ENCODE results near the gene PEA15.

PEA15 gene, protein sequence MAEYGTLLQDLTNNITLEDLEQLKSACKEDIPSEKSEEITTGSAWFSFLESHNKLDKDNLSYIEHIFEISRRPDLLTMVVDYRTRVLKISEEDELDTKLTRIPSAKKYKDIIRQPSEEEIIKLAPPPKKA

GRCh38 chr1:160205242-160206035 lies at the start of gene PEA15:
Gene PEA15, plus strand, starts transcription at chr1:160205384. Its CDS starts 6,161 bp downstream, at chr1:160211545.
- TF ChIP-seq, protein P1, sequence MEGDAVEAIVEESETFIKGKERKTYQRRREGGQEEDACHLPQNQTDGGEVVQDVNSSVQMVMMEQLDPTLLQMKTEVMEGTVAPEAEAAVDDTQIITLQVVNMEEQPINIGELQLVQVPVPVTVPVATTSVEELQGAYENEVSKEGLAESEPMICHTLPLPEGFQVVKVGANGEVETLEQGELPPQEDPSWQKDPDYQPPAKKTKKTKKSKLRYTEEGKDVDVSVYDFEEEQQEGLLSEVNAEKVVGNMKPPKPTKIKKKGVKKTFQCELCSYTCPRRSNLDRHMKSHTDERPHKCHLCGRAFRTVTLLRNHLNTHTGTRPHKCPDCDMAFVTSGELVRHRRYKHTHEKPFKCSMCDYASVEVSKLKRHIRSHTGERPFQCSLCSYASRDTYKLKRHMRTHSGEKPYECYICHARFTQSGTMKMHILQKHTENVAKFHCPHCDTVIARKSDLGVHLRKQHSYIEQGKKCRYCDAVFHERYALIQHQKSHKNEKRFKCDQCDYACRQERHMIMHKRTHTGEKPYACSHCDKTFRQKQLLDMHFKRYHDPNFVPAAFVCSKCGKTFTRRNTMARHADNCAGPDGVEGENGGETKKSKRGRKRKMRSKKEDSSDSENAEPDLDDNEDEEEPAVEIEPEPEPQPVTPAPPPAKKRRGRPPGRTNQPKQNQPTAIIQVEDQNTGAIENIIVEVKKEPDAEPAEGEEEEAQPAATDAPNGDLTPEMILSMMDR (conservative IDR thresholded peaks at IDR 0.05; ENCODE audit: low read depth, low read length) = no peak
- no peak for DNase-seq (ENCODE audit: low read depth)
- peak within 1 kb of the TSS; percentile 92 for H3K4me3 ChIP-seq (ENCODE audit: low read length)

DNA sequence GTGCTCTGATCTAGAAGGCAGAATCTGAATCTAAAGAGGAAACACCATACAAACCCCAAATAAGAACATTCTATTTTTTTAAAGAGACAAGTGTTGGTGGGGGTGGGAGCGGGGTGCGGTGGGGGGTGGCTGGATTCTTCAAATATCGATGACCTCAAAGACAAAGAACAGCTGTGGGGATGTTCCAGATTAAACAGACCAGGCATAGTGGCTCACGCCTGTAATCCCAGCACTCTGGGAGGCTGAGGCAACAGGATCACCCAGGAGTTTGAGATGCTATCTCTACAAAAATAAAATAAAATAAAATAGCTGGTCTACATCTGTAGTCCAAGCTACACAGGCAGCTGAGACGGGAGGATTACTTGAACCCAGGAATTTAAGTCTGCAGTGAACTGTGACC lies 48.8 kb upstream of the PEA15 start:
- no peak for DNase-seq (ENCODE audit: low read depth)
- no peak overlapping the region for H3K4me3 ChIP-seq (ENCODE audit: low read length)
- TF ChIP-seq, protein P1 (conservative IDR thresholded peaks at IDR 0.05; ENCODE audit: low read depth, low read length) = no peak

DNA sequence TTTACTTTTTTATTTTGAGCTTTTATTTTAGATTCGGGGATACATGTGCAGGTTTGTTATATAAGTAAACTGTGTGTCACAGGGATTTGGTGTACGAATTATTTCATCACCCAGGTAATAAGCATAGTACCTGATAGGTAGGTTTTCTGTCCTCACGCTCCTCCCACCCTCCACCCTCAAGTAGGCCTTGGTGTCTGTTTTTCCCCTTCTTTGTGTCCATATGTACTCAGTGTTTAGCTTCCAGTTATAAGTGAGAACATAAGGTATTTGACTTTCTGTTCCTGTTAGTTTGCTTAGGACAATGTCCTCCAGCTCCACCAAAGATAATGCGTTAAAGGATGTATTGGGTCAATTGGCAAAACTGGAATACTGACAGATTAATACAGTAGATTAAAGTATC lies 48.0 kb upstream of the PEA15 start:
- no peak for DNase-seq (ENCODE audit: low read depth)
- TF ChIP-seq, protein P1 (conservative IDR thresholded peaks at IDR 0.05; ENCODE audit: low read depth, low read length) = no peak
- no peak overlapping the region for H3K4me3 ChIP-seq (ENCODE audit: low read length)

DNA sequence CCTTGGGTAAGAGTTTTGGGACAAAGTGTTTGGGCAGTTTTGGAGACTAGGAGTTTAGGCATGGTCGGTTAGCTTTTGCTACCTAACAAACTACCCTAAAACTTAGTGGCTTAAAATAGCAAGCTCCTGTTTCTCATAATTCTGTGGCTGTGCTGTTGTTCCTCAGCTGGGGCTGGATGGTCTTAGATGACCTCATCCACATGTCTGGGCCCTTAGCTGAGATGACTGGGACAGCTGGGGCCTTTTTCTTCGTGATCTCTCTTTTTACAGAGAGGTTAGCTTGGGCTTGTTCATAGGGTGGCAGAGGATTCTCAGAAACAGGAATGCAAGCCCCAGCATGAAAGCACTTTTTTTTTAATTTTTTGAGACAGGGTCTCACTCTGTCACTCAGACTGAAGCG lies 47.2 kb upstream of the PEA15 start:
- DNase-seq (ENCODE audit: low read depth) = no peak
- TF ChIP-seq, protein P1 (conservative IDR thresholded peaks at IDR 0.05; ENCODE audit: low read depth, low read length) = no peak
- no peak overlapping the region for H3K4me3 ChIP-seq (ENCODE audit: low read length)

- DNase-seq (ENCODE audit: low read depth) = no peak
- TF ChIP-seq, protein P1 (conservative IDR thresholded peaks at IDR 0.05; ENCODE audit: low read depth, low read length) = no peak
- H3K4me3 ChIP-seq (ENCODE audit: low read length) = no peak overlapping the region
Observed at GRCh38 chr1:160158534-160158933, 46.6 kb upstream of the PEA15 start.

DNA sequence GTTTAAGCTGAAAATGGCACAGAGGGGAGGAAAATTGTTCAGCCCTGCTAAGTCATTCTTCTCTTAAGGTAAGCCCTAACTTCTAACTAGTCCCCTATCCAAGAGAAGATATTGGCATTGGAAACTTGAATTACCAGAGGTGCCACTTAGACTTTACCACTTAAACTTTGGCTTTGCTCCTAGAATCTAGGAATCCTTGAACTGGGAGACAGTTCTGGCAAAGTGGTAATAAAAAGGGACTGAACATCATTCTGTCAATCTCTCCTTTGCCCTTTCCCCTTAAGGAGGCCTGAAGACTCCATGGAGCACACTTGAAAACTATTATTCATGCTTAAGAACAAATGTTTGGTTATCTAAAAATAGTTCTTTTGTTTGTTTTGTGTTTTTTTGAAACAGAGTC lies 45.3 kb upstream of the PEA15 start:
- TF ChIP-seq, protein P1 (conservative IDR thresholded peaks at IDR 0.05; ENCODE audit: low read depth, low read length) = no peak
- H3K4me3 ChIP-seq (ENCODE audit: low read length) = no peak overlapping the region
- no peak for DNase-seq (ENCODE audit: low read depth)

Data from retinal pigment epithelial cell (primary cell).